Stomach (tissue), 4 donors: ENCODE data around the gene MAP3K6.

Source experiments
- POLR2A ChIP-seq, 4 donors: fragments of 450-650 bp; IDR thresholded peaks; one replicate each; pipeline ENCODE4 v1.6.1; 2016; ENCODE audit warnings: antibody characterized with exemption in 4 of 4, control low read depth in 2 of 4, mild to moderate bottlenecking in 1 of 4, moderate library complexity in 1 of 4
- POLR2AphosphoS5 ChIP-seq, 3 donors: sonication (generic); formaldehyde crosslinking; IDR thresholded peaks; one replicate each; pipeline ENCODE4 v1.6.1; 2016; ENCODE audit warnings: antibody characterized with exemption in 3 of 3
- TF ChIP-seq, protein P1 (sequence below), 7 experiments: fragments of 450-650 bp in 4 of 7; fragments of 200-600 bp in 3 of 7; sonication (generic) in 3 of 7; IDR thresholded peaks; one replicate each; pipeline ENCODE4 v1.5.1; 2016 to 2019; ENCODE audit warnings: antibody characterized with exemption in 7 of 7, control low read depth in 2 of 7, mild to moderate bottlenecking in 1 of 7

DNA sequence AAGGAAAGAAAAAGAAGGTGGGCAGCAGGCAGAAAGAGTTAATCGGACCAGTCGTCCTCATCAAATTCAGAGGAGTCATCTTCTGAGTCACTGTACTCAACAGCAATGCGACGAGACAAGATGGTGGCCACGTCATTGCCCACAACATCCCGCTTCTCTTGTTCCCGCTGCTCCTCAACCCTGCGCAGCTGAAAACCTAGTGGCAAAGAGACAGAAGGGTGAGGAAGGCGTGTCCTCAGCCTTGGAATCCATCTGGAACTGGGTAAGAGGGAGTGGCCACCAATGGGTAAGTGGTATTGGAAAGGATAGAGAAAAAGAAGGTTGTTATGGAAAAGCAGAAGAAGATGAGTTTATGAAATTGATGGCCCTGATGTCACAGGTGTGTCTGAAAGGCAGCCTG lies 41.4 kb upstream of the MAP3K6 start:
- TF ChIP-seq, protein P1, sequence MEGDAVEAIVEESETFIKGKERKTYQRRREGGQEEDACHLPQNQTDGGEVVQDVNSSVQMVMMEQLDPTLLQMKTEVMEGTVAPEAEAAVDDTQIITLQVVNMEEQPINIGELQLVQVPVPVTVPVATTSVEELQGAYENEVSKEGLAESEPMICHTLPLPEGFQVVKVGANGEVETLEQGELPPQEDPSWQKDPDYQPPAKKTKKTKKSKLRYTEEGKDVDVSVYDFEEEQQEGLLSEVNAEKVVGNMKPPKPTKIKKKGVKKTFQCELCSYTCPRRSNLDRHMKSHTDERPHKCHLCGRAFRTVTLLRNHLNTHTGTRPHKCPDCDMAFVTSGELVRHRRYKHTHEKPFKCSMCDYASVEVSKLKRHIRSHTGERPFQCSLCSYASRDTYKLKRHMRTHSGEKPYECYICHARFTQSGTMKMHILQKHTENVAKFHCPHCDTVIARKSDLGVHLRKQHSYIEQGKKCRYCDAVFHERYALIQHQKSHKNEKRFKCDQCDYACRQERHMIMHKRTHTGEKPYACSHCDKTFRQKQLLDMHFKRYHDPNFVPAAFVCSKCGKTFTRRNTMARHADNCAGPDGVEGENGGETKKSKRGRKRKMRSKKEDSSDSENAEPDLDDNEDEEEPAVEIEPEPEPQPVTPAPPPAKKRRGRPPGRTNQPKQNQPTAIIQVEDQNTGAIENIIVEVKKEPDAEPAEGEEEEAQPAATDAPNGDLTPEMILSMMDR (IDR thresholded peaks at IDR 0.05): no peak
- TF ChIP-seq POLR2AphosphoS5 (IDR thresholded peaks at IDR 0.05) (no peak), POLR2A (IDR thresholded peaks at IDR 0.05) (no peak)
